NCI-H446 (cell line): ENCODE measurements around the gene GALE.
"Not testable (repeated sequence)": the region's sequence is repeated elsewhere in the genome, so short reads cannot be mapped to it uniquely, and the experiment has no call there.

Experiments
- DNase-seq, 2 experiments: peaks; one replicate each; lab custom pipeline; 2025; lab: John Stamatoyannopoulos, UW

GALE gene

DNA sequence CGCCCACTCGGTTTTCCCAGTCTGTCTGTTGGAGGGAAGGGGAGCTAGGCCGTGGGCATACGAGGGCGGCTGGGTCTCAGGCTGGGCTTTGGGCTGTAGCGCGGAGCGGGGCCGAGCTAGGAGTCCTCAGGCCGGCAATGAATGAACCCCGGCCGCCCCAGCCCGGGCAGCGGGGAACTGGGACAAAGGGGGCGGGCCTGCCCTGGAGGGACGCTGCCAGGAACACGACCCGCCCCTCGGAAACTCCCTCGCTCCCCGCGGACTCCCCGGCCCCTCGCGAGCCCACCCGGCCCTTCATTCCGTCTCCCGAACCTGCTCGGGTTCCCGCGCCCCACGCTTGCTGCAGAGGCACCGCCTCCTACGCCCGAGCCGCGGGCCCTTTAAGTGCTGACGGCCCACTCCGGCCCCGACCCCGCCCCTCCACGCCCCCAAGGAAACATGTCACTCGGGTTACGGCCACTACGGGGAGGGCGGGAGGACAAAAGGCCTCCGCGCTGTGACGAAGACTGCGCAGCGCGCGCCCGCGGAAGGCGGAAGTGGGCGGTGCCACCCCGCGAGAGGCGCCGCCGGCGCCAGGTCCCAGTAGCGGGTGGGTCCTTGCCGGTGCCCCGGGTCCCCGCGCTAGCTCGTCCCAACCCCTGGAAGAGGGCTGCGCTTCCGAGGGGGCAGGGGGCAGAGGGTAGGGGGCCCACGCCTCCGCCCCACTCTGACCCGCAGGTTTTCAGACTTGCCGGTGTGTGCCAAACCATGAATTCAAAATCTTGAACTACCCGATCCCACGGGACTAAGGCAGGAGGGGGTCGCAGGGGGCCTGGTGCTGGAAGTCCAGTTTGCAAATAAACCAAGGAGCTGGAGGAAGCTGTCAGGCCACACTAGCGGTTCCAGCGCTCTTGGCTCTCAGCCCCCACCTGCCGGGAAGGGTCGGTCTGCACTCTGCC is at the start of gene GALE:
Gene GALE, minus strand, starts transcription at position 355 of the 938 bp plus-strand sequence. CDS start 1,747 bp downstream, outside the sequence.
- peak; percentile 80 to 97 for DNase-seq

GRCh38 chr1:23848673-23849616 is 48.4 kb upstream of the GALE start:
- no peak for DNase-seq

DNA sequence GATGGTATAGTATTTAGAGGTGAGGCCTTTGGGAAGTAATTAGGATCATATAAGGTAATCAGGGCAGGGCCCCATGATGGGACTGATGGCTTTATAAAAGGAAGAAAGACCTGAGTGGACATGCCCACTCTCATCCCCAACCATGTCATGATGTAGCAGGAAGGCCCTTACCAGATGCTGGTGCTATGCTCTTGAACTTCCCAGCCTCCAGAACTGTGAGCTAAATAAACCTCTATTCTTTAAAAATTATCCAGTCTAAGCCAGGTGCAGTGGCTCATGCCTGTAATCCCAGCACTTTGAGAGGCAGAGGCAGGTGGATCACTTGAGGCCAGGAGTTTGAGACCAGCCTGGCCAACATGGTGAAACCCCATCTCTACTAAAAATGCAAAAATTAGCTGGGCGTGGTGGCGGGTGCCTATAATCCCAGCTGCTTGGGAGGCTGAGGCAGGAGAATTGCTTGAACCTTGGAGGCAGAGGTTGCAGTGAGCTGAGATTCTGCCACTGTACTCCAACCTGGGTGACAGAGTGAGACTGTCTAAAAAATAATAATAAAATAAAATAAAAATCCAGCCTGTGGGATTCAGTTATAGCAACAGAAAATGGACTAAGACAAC is 47.0 kb upstream of the GALE start:
- DNase-seq: not testable (repeated sequence)

DNA sequence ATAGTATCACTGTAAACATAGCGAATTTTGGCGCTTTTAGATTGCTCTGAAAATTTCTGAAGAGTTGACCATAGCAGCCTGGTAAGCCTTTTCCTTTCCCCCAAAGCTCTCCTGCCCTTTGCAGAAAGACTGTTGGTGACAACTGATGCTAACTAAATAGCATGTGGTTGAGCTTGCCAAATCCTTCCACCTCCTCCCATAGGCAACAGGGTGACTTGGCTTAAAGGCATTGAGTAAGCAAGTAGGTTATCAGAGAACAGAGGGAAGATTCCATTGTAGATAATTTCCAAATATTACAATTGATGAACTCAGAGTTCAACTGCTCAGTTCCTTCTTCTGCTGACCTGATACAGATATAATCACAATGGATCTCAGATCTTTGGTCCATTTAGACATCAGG is 44.6 kb upstream of the GALE start:
- no peak for DNase-seq

DNA sequence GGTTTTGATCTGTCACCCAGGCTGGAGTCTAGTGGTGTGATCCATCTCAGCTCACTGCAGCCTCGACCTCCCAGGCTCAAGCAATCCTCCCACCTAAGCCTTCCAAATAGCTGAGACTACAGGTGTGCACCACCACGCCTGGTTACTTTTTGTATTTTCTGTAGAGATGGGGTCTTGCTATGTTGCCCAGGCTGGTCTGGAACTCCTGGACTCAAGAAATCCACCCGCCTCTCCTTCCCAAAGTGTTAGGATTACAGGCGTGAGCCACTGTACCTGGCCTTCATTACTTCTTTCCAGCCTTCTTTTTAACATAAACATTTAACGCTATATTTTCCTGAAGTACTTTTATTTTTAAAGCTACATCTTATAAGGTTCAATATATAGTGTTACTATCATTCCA is 43.1 kb upstream of the GALE start:
- DNase-seq: no peak

GRCh38 chr1:23838401-23838866 is 37.9 kb upstream of the GALE start:
- peak; percentile 7 to 57 for DNase-seq

DNA sequence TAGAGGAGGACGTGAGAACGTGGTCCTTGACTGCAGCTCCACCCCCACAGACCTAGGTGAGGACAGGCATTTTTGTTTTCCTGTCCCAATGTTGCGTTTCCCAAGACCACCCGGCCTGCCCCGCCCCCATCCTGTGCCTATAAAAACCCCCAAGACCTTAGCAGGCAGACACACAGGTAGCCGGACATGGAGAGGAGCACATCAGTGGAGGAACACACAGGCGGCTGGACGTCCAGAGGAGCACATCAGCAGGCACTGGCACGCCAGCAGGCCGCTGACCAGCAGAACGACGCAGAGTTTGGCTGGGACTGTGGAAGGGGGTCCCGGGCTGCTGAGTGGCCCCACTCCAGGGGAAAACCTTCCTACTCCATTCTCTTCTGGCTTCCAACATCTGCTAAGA is 37.4 kb upstream of the GALE start:
- DNase-seq: no peak

DNA sequence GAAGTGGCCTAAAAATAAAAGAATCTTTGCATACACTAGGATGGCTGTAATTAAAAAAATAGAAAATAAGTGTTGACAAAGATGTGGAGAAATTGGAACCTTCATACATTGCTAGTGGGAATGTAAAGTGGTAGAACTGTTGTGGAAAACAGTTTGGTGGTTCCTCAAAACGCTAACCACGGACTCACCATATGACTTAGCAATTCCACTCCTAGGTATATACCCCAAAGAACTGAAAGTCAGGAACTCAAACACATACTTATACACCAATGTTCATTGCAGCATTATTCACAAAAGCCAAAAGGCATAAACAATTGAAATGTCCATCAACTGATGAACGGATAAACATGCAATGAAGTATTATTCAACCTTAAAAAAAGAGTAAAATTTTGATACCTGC is 35.5 kb upstream of the GALE start:
- DNase-seq: no peak

DNA sequence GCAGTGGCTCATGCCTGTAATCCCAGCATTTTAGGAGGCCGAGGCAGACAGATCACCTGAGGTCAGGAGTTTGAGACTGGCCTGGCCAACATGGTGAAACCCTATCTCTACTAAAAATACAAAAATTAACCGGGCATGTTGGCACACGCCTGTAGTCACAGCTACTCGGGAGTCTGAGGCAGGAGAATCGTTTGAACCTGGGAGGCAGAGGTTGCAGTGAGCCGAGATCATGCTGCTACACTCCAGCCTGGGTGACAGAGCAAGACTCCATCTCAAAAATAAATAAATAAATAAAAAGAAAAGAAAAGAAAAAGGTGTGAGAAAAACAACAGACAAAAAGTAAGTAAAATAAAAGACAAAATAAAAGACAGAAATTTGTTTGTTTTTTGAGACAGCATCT is 33.6 kb upstream of the GALE start:
- not testable (repeated sequence) for DNase-seq

GRCh38 chr1:23827717-23828116 is 27.2 kb upstream of the GALE start:
- no peak for DNase-seq

- not testable (repeated sequence) for DNase-seq
These were observed 26.0 kb upstream of the GALE start for GRCh38 chr1:23826590-23826989.

GRCh38 chr1:23825762-23826522 is 25.4 kb upstream of the GALE start:
- DNase-seq: no peak

GRCh38 chr1:23825076-23825761 is 24.7 kb upstream of the GALE start, which contains the start of gene HMGCL:
Gene HMGCL, minus strand, starts transcription at chr1:23825429. Its CDS starts 14 bp downstream, at chr1:23825415.
- DNase-seq: peak; percentile 81 to 96

GRCh38 chr1:23824711-23825075 is 24.1 kb upstream of the GALE start:
- DNase-seq: no peak

DNA sequence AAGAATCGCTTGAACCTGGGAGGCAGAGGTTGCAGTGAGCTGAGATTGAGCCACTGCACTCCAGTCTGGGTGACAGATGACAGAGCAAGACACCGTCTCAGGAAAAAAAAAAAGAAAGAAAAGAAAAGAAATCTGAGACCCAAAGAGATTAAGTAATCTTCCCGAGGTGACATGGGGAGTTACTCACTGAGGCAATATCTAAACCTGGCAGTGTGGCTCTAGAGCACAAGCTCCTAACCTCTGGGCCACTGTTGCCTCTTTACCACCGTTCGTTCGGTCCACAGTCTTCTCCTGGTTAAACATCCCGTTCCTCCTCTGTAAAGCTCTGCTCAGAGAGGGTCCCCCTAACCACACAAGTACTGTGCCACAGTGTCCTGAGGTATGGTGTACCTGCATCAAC is 23.2 kb upstream of the GALE start:
- no peak for DNase-seq

- DNase-seq: no peak
These were observed 17.1 kb upstream of the GALE start for GRCh38 chr1:23817633-23818032.

DNA sequence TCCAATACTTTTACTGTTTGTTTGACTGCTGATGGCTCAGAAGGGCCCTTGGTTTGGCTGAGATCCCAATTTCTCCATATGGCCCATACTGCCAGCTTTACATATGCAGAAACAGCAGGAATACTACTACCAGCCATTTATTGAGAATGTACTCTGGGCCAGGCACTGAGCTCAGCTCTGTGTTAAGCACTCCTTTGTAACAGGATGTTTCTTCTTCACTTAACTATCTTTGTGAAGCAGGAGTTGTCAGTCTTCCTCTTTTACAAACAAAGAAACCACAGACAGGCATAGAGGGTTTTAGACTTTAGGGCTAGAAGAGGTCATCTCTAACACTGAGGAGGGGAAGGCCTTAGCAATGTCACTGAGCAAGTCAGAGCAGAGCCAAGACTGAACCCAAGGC is 16.4 kb upstream of the GALE start:
- peak in 1 of 2 experiments; percentile 55 for DNase-seq

DNA sequence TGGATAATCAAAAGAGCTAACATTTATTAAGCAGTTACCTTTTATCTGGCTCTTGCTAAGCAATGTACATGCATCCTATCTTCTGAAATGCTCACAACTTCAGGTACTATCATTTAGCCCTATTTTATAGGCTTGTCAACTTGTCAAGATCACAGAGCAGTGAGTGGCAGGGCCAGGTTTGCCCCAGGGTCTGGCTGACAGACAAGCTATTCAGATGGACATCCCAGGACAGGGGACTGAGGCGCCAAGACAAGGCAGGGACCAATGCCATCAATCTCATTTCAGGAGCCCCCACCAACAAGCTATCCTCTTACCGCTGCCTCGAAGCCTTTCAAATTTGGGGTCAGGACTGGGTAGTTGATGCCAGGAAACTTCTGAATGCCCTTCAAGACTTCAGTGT is 15.8 kb upstream of the GALE start:
- no peak for DNase-seq

GRCh38 chr1:23814016-23814415 is 13.5 kb upstream of the GALE start:
- DNase-seq: no peak

DNA sequence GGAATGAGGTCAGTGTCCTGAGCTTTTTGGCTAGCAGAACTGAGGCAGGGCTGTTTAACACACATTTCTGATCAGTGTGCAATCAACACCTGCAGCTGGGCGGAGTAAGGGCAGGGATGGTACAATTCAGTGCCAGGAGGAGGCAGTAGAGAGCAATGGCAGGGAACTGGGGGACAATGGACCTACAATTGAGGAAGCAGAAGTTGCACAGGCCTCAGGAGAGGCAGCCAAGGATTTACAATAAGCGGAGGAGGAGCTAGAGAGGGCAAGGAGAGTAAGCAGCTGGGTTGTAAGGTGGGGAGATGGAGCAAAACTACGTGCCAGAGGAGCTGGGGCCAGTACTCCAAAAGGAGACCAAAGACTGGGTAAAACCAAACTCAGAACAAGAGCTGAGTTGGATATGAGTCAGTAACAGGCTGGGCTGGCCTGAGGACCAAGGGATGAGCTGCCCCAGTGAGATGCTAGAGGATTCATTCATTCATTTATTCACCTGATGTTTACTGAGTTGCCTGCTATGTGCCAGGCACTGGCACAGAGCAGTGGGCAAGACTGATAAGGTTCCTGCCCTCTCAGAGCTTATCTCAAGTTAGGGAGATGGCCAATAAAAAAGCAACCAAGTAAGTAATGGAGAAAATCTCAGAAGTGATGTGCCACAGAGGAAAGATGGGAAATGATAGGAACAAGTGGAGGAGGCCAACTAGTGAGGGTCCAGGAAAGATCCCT is 10.4 kb upstream of the GALE start:
- DNase-seq: peak in 1 of 2 experiments; percentile 28
